Activated CD4-positive, CD25-positive, alpha-beta regulatory T cell treated with anti-CD3 and anti-CD28 coated beads, Interleukin-2, amount 50 U/mL, for 16 hours (primary cell): ENCODE measurements around the gene RAB8B.
"Not testable (repeated sequence)": the region's sequence is repeated elsewhere in the genome, so short reads cannot be mapped to it uniquely, and the experiment has no call there.

Source experiments
- DNase-seq: peaks from one replicate; pipeline ENCODE4 v3.0.0-alpha.2; 2020; ENCODE audit warnings: low read depth, low spot score

RAB8B gene

DNA sequence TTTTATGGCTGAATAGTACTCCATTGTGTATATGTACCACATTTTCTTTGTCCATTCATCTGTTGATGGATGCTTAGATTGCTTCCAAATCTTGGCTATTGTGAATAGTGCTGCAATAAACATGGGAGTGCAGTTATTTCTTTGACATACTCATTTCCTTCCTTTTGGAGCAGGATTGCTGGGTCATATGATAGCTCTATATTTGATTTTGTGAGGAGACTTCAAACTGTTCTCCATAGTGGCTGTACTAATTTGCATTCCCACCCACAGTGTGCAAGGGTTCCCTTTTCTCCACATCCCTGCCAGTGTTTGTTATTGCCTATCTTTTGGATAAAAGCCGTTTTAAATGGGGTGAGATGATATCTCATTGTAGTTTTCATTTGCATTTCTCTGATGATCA is 47.7 kb downstream of the RAB8B start:
- not testable (repeated sequence) for DNase-seq

DNA sequence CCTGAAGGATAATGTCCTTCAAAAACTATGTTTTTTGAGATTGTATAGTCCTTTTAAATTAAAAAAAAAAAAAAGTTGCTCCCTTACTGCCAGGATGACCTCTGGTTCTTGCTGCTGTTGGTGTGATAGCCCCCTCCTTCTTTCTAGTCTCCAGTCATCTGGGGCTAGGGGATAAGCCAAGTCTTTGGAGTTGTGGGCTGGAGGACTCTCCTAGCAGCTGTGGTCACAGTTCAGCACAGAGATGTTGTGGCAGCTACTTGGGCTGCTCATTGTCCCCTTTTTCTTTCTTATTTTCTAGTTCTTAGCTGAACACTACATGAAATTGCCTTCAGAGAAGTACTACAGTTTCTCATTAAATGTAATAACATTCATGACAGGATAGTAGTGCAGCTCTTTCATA is 48.8 kb downstream of the RAB8B start:
- no peak for DNase-seq

DNA sequence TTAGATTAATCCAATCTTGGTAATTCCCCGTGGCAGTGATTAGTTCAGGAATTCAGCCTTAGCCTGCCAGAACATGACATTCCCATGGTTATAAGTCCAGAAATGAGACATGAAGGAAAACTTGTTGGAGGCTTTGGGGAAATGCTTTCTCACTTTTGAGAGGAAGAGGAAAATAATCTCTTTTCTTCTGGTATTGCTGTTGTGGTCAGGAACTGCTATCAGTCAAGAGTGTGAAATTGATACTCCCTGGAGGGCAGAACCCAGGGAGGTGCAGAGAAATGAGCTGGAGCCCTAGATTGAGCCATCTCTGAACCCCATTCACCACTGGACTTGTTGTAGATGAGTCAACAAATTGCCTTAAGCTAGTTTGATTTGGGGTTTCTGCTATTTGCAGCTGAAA is 49.4 kb downstream of the RAB8B start:
- no peak for DNase-seq

DNA sequence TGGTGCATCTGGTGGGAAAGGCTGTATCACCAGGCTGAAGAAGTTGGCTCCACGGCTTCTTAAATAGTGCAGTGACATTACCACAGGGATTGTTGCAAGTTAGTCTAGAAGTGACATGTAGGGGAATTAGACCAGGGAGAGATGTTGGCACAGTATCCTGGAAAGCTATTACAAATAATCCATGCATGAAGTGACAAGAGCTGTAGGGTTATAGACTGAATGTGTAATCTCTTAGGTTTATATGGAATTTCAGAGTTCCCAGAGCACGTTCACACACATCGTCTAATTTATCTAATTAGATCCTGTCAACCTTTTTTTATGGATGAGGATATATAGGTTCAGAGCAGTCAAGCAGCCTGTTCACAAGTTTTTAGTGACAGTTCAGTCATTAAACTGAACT is 50.7 kb downstream of the RAB8B start:
- DNase-seq, result no peak

DNA sequence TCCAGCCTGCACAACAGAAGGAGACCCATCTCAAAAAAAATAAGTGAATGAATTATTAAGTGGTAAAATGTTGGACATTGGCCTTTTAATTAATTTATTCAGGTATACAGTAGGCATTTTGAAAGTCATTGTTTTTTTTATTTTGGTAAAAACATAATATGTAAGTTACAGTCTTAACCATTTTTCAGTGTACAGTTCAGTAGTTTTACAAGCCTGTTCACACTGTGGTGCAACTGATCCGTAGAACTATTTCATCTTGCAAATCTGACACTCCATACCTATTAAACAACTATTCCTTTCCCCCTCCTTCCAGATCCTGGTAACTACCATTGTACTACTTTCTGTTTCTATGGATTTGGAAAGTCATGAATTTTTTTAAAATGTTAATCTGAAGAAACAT is 51.9 kb downstream of the RAB8B start:
- DNase-seq, result no peak

DNA sequence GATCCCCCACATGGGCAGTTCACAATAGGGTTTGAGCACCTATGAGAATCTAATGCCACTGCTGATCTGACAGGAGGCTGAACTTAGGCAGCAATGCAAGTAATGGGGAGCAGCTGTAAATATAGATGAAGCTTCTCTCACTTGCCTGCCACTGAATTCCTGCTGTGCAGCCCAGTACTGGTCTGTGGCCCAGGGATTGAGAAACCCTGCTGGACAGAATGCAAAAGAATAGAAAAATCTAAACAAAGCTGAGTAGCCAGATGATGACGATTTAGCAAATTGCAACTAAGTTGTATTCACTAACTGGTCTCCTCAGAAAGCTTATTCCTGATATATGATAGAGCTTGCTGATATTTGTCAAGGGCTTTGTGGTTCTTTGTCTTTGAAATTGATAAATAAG is 53.7 kb downstream of the RAB8B start:
- no peak for DNase-seq

DNA sequence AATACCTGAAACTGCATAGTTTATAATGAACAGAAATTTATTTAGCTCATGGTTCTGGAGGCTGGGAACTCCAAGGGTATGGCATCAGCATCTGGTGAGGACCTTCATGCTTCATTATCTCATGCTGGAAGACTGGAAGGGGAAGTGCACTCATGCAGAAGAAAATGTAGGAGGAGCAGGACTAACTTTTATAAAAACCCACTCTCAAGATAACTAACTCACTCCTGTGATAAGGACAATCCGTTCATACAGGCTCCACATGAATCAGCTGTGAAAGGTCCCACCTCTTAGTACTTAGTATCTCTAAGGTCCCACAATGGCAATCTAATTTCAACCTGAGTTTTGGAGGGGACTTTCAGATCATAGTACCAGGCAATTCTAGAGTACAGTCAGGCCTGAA is 54.4 kb downstream of the RAB8B start:
- DNase-seq, result no peak

DNA sequence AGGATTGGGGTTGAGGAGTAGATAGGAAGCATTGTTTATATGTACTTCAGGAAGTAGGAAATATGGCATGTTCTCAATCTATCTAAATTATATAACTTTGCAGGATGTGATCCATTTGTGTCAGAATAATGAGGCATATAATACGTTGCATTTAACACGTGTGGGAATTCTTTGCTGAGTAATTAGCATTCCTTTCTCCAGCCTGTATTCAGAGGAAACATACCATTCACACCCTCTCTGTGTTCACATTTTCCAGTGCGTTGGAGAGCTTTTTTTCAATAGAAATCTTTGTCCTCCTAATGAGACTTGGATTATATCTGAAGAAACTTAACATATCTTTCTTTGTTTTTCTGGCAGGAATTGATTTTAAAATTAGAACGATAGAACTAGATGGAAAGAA is 55.0 kb downstream of the RAB8B start:
- no peak for DNase-seq

DNA sequence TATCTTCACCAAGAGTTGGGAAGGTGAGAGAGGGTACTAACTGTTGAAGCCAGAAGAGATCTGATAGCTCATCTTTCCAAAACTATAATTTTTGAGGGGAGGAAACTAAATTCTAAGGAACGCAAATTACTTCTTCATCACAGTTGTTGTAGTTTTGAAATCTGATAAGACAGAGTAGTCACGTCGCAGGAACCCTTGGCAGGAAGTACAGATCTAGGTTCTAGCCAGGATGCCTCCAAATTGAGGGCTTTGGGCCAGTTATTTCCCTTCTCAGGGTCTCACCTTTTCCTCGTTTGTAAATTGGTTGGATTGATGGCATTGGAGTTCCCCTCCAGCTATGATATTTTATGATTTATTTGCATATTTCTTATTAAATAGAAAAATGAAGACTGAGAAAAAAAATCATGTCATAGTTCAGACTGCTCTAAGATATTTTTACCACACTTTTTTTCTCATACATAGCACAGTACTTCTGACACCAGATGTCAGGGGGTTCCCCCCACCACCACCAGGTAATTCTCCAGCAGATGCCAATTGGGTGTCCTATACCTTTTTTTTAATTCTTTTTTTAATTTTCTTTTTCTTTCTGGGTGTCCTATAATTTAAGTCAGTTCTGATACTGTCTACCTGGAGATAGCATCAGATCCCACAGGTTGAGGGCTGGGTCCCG is 55.7 kb downstream of the RAB8B start:
- no peak for DNase-seq

DNA sequence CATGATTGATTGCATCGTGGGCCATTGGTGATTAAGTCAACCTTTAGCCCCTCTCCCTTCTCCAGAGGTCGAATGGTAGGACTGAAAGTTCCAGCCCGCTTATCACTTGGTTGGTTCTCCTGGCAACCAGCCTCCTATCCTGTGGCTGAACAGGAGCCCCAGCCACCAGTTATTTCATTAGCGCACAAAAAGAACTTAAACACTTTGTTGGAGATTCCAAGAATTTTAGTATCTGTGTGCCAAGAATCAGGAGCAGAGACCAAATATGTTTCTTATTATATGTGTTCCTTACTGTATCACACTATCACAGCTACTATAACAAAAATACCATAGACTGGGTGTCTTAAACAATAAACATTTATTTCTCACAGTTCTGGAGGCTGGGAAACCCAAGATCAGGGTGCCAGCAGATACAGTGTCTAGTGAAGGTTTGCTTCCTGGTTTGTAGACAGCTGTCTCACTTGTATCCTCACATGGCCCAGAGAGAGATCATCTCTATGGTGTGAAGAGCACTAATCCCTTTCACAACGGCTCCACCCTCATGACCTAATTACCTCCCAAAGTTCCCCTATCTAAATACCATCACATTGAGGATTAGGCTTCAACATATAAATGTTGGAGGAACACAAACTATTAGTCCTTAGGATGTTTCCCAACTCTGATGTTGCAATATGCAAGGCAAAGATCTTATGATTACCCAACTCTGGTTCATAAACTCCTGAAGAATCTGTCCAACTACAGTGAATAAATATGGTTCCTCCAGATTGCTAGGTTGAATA is 57.5 kb downstream of the RAB8B start:
- DNase-seq, result no peak

DNA sequence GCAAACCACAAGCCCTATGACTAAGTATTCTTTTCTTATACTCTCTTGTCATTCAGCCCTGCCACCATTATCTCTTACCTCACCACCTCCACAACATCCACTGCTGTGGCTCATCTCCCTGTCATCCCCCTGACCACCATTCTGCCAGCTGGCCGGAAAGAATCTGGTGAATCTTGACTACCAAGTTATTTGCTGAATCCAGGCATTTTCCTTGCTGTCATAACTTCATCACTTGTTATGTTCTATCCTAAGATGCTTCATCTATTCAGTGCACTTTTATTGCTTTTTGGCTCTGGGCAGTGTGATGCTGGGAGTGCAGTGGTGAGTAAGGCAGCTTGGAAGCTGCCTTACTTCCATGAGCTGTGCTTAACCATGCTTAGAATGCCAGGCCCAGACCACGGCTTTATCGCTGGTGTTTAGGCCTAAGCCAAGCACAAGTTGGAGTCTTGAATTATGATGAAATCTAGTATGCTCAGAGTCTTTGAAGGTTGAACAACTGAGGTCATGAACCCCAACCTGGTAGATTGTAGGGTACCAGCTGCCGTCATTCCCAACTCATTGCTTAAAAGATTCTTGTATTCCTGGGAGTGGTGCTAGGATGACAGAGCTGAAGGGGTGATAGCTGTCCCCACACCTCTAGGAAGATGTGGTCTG is 61.0 kb downstream of the RAB8B start:
- DNase-seq, result no peak

DNA sequence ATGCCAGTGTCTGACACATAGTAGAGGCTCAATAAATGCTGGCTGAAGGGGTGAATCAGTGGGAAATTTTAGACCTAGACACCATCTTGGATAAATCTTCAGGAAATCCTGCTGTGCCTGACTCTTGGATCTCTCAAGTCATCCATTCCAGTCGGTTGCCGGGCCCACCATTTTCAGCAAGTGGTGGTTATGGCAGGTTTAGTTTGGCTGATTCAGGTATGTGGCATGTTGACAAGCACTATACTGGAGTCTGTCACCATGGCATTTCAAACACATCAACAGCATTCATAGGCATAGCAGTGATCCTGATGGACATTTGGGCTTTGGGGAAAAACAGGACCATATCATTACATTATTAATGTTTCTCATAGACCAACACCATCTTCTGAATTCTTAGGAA is 62.3 kb downstream of the RAB8B start:
- DNase-seq, result no peak

DNA sequence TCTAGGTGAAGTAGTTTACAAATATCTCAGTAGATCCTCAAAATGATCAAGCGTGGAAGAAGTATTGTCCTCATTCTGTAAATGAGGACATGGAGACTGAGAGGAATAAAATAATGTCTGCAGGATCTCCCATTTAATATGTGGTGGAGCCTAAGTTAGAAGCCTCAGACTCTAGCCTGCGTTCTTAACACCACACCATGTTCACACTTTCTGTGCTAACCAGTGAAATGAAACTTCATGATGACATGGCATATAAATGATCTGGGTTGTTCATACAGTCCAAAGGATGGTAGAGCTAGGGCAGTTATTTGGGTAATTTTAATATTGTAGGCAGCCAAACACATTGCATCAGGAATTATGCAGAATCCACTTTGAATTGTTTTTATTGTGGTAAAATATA is 62.9 kb downstream of the RAB8B start:
- no peak for DNase-seq

DNA sequence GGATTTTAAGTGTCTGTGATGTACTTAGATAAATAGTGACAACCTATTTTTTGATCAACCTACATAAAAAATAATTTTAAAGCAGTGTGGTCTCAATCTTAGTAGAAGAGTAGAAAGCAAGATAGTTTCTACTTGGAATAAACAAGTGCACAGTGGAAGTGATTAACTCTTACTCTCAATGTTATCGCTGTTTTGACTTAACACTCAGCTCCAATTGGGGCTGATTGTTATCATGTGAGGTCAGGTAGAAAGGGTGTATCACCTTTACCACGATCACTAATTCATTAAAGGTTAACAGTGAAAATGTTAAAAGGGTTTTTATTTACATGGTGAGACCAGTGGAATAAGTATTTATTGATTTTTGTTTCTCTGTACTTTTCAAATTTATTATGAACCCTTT is 65.6 kb downstream of the RAB8B start:
- no peak for DNase-seq

DNA sequence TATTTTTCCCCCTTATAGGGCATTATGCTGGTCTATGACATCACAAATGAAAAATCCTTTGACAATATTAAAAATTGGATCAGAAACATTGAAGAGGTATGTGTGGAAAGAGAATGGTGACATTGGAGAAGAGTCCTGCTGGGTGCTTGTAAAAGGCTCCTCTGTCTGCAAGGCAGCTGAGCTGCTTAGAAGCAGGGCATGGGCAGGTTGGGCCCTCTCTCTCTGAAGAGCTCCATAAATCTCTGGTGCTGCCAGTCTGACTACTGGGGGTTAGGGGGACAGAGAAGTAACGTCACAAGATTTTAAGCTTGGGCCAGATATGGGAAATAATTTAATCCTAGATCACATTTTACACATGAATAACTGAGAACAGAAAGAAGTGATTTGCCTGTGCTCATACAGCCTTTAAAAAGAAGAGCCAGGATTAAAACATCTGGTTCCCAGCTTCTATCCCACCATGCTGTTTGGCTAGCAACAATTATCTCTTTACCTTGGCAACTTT is 66.1 kb downstream of the RAB8B start:
- DNase-seq, result no peak

DNA sequence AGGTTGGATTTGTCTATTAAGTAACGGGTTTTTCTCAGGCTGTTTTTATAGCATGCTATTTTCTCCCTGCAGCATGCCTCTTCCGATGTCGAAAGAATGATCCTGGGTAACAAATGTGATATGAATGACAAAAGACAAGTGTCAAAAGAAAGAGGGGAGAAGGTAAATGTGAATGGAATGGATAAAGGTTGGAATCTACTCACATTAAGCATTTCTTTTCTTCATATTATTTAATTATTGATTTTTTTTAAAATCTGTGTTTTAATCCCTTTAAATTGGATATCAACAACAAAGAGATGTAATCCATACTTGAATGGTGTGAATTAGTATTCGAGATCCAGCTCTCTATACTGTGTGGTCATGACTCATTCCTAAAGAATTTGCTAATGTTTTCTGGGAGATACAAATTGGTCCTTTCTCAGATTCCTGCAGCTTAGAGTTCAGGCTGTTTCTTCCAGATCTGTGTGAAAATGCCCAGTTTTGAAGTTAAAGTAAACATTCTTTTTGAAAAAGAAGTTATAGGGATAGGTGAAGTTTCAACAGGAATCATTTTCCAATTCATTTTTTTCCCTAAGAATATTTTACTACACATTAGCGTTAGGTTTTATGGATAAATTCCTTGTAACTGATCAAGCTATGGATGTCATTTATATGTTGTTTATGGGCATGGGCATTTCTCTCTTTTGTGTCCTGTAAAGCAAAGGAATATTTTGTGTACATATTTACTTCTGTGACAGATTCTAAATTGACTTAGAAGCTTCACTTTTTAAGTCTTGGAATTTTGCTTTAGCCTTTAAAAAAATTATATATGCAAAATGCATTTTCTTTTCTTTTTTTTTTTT is 67.2 kb downstream of the RAB8B start:
- DNase-seq, result no peak

DNA sequence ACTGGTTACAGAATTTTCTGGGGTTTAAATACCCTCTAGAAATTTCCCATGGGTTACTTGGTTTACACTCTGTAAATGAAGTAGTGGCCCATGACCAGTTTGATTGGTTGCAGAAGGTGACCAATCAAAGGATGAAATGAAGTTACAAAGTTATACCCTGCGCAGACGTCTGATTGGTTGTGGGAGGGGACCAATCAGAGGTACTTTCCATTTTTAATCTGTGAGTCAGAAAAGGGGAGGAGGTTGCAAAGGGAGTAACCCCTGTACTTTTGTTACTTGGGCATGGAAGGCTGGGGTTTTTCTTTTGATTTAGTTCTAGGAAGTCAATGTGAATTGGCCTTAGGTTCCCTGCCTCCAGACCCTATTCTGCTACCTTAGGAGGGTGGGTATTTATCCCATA is 69.3 kb downstream of the RAB8B start:
- no peak for DNase-seq

DNA sequence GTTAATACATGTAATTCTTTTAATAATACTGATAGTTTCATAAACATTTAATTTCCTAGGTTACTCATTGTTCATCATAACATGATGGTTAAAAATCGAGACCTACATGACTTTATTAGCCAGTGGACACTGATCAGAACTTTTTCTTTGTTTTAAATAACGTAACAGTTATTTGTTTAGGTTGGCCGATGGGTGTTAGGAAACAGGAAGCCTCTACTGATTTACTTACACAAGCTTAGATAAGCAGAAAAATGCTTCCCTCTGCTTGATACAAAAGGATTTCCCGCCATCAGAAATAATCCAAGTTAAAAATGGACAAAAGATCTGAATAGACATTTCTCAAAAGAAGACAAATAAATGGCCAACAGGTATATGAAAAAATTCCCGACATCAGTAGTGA is 71.4 kb downstream of the RAB8B start:
- DNase-seq, result no peak

DNA sequence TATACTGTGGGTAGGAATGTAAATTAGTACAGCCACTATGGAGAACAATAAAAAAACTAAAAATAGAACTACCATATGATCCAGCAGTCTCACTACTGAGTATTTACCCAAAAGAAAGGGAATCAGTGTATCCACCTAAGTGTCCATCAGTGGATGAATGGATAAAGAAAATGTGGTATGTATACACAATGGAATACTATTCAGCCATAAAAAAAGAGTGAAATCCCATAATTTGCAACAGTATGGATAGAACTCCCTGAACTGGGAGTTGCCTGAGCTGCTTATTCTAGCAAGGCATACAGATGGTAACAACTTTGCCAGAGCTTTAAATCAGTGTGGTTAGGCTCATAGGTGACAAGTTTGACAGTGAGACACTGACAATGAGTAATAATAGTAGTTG is 71.9 kb downstream of the RAB8B start:
- no peak for DNase-seq

DNA sequence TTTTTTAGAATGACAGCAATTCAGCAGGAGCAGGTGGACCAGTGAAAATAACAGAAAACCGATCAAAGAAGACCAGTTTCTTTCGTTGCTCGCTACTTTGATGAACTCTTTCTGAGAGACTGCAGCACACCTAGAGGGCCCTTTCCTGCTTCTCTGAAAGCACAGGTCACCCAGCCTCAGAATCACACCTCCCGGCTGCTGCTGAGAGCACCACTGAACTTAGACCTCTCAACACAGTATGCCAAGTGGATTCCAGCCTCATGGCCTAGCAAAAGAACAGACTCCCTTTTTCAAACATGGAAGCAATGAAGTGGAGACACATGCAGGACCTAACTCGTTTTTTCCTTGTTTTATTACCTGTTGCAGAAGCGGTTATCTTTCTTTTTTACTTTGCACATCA is 74.1 kb downstream of the RAB8B start:
- no peak for DNase-seq

DNA sequence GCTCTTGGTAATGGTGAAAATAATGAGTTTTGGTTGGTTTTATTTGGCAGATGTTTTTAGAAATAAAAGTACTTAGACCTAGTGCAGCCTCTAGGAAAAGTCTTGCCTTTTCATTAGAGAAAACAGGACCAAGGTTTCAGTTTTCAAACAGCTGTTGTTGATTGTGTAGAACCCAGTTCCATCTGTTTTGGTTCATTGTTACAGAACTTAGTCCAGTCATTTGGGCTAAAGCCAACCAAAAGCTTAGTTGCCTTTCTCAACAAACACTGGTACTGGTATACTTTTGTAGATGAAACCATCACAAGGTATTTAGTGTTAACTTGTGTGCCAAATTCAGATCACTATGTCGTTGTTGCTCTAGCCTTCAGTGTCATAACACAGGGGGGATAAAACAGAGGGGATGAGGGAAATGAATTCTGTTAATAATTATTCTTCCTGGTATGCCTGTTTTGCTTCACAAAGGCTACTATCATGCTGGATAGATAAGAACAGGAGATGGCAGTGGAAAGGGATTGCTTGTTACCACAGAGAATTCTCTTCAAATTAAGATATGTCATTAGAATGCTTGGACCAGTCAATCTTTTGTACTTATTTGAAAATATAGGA is 75.4 kb downstream of the RAB8B start:
- no peak for DNase-seq

DNA sequence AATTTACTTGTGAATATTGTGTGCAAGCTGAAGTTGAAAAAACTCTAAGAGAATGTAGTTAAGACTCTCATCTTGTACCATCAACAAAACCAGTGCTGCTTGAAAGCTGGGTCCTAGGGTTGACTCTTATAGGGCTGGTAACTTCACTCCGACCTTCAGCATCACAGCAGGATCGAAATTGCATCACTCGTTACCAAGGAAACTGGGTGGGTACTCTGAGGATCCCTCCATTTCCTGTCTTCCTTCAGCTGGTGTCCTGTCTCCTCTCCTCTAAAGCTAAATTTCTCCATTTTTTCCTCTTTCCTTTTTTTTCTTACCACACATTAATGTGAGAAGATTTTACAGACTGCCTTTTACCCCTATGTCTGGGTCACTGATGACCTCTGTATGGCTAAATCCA is 85.0 kb downstream of the RAB8B start:
- DNase-seq, result no peak
